Skin of body (tissue), 2 donors: ENCODE data around the gene TBC1D10A. TPM values are rescaled to one million over a fixed set of nuclear protein-coding genes. Genes with fewer than 3 reads are reported as not detected.

Experiments used
- DNase-seq: peaks from one replicate; lab custom pipeline; 2025; lab: John Stamatoyannopoulos, UW
- total RNA-seq: library from RNA; depleted of rRNA; stranded (reverse); fragments of >200 nt; gene quantifications from one replicate; pipeline ENCODE4 v1.2.3, GENCODE V29; 2014

TBC1D10A gene
- total RNA-seq, 1 donor from 2014 or later: 10.8 TPM

DNA sequence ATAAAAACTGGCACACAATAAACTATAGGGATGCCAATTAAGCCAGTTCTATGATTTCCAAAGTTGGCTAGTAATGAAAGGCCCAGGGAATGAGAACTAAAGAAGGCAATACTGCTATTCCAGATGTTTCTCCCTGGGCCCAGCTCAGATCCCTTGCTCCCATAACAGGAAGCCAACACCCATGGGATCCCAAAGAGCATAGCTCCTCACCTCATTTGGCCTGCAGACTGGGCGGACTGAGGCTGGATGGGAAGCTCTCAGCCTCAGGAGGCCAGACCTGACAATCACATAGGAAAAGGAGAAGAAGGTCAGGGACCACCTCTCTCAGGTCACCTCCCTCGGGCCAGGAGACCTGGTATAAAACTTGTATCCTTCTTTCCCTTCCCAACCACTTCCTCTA lies 5.3 kb downstream of the TBC1D10A start:
- DNase-seq: no peak

DNA sequence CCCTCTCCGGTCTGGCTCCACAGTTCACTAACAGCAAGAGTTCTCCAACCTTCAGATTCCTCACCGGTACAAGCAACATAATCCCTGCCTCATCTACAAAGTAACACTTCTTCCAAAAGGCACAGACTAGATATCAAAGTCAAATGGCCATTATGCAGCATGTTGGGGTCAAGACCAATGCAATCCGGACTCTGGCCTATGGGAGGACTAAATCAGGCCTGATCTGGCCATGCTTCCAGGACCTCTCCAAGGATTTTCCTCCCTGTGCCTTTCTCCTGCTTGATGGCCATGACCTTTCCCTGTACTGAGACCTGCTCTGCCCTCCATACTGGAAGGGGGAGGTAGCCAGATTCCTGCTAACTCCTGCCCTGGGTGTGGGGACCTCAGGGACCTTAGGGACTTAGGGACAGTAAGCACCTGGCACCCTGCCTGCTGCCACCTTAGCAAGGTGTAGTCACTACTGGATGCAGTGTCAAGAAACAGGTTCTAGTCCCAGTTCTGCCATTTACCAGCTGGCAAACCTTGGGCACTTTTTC lies 6.7 kb downstream of the TBC1D10A start:
- no peak for DNase-seq

DNA sequence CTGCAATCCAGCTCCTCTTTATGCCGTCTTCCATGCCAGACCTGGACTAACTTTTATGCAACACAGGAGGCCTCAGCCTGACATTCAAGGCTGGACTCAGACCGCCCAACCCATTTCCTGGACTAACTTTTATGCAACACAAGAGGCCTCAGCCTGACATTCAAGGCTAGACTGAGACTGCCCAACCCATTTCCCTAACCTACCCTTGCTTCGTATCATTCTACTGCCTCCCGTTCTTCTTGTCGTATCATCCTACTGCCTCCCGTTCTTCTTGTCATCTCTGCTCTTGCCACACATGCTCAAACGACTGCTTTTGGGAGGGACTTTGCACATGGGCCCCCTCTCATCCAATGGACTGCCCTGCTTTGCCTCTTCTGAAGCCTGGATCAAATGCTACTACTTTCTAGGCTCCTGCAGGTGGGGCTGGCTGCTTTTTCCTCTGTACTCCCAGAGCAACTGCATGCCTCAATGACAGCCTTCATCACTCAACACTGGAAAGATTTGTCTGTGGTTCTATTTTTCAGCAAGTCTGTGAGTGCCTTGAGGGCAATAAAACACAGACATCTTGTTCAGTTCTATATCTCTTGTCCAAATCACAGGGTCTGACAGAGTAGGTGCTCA lies 7.8 kb downstream of the TBC1D10A start:
- DNase-seq: no peak

DNA sequence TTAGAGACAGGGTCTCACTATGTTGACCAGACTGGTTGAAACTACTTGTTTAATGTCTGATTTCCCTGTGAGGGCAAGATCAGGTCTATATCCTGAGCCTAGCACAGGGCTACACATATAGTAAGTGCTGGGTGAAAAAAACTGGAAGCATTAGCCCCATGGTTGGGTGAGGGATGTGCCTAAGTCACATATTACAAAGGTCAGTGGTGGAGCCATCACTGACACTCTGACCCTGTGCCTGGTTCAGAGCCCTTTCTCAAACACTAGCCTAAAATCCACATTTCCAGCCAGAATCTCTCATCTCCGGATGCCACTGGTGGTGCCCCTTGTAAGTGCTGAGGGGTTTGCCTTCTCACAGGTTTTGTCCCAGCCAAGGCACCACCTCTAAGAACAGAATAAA lies 9.0 kb downstream of the TBC1D10A start:
- no peak for DNase-seq

DNA sequence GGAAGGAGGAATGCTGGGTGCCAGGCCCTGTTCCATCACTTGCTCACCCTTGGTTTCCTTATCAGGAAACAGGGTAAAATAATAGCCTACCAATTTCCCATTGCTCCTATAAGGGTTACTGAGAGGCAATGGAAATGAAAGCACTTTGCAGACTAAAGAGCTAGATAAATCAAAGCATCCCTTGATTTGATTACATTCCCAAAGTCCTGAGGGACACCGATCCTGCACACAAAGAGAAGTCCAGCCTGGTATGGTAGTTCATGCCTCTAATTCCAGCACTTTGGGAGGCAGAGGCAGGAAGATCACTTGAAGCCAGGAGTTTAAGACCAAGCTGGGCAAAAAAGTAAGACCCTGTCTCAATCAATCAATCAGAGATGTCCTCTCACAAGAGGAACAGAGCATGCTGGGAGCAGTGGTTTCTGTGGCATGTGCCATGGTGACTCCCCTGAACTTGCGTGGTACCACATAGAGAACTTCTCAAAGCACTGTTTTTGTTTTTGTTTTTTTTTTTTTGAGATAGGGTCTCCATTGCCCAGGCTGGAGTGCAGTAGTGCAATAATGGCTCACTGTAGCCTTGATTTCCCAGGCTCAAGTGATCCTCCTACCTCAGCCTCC lies 10.7 kb downstream of the TBC1D10A start:
- no peak for DNase-seq

DNA sequence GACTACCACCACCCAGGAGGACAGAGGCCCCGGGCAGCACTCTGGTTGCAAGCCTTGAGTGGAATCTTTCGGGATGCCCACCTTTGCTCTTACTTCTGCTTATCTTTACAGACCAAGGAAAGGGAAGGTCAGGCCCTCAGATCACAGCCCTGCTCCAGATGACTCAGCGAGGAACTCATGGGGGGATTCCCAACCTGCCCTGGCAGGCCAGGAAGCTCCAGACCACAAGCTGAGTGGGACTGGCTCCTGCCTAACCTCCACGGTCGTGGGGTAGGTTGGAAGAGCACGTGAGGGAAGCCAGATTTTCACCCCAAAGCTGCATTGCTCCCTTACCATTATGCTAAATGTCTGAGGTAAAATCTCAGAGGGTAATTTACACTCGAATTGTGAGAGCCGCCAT lies 11.8 kb downstream of the TBC1D10A start:
- DNase-seq: no peak

DNA sequence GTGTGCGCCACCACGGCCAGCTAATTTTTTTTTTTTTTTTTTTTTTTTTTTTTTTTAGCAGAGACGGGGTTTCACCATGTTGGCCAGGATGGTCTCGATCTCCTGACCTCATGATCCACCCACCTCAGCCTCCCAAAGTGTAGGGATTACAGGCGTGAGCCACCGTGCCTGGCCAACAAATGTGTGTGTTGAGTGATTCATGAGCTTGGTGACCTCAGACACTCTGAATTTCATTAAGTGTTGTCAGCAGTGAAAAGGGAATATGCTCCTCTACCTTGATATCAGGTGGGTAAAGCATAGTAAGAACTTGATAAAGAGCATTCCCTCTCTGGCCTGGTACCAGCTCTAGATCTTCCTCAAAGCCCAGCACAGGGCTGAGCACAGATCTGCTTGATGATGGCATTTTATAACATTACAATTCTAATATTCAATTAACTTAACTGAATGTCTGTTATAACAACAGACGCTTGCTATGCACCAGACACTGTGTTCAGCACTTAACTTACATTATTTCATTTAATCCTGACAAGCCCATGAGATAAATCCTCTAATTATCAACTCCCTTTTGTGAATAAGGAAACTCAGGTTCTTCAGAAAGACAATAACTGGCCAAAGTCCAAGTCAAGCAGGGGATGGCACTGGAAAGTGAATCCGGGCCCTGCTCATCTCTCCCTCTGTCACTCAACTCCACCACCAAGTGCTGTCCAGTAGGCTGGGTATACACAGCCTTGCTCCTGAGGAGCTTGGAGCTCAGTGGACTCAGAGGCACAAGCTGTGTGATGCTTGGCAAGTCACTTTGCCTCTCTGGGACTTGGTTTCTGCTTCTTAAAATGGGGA lies 13.0 kb downstream of the TBC1D10A start:
- no peak for DNase-seq

DNA sequence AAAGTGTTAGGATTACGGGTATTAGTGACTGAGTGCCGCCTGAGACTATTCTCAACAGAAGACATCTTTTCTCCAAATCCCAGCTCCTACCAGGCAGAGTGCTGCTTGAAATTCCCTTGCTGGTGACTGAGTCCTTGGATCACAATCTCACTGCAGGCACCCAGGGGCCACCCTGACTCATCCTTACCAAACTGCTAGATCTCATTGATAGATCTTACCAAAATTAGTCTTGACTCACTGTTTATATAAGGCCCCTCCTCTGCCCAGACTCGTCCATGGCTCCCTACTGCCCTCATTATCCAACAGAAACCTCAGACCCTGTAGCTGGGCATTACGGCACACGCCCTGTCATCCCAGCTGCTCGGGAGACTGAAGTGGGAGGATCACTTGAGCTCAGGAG lies 14.7 kb downstream of the TBC1D10A start:
- DNase-seq: no peak

DNA sequence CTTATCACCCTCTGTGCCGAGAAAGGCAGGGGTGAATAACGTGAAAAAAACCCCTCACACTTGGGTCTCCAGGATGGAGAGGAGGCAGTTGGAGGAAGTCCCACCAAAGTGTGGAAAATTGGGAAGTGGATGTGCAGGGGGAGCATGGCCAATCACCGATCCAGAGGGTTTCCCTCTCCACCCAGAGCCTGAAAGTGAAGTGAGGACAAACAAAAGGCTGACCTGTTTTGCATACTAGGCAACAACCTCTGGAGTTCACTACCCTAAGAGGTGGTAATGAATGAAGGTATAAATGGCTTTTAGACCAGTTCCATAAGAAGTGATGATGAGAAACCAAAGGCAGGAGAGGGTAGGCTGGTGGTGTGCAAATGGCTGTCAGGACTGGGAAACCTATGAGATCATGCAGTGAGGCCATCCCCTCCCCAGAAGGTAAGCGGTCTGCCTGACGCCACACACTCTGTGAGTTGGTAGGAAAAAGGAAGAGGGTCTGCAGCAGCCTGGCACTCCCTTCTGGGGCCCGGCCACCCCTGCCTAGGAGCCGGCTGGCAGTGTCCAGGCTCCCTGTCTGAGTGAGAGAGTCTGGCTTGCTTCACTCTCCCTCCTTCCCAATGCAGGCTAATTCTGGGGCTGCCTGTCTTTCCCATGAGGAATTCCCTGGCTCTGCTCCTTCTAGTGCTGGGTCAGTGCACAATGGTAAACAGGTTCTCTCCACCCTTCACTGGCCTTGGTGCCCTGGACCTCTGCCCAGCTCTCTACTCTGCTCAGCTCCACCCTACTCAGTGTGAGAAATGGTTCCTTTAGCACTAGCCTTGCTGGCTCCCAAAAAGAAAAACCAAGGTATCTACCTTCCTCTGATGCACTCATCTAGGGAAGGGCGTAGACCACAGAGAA lies 15.6 kb downstream of the TBC1D10A start:
- no peak for DNase-seq

DNA sequence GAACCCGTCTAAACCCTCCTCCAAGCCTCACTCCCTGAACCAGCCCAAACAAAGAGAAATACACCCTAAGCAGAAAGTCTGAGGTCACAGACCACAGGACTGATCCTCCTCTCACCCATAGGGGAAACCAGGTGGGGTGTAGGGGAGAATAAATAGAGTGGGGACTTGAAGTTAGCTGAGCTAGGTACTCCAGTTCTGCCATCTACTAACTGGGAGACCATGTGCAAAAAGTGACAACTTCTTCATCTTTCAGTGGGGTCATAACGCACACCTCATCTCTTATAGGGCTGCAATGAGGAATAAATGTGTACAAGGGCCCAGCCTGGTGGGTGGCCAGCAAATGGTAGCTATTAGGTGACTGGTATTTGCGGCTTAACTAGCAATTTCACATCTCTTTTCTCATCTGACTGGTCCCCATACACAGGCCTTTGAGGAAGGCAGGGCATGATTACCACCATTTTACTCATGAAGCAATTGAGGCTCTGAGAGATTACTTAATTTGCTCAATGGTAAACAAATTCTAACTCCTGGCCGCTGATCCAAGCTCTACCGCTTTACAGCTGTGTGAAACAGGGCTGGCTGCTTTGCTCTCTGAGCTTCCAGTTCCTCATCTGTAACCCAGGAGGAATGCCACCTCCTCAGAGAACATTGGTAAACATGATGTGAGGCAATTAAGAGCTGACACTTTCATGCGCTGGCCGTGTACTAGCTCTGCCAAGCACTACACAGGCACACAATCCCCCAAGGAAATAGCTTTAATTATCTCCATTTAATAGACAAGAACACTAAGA lies 16.6 kb downstream of the TBC1D10A start:
- DNase-seq: peak; percentile 18

DNA sequence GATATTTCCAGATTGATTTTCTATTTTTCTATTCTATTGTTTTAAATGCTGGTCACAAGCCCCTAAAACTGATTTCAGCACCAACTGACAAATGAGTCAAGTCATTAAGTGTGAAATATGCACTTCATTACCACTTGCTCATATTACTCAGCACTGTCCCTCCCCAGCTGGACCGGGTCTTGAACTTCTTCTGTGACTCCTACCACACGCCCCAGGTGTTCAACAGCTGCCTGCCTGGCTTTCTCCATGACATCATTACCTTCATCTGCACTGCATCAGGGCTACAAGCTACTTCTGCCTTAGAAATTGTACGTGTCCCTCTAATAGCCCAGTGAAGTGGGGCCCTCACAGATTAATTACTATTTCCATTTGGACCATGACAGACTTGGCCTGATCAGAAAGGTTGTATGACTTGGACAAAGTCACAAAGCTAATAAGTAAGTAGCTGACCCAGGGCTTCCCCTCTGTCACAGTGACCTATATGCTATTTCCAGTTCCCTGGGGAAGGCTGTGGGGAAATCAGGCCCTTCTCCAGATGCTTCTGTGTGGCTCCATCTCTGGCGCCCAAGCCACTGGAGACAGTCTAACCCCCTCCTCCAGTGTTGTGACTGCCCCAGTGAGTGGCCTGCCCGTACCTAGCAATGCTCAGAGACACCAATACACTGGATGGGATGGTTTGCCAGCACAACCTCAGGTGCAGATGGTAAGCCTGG lies 18.1 kb downstream of the TBC1D10A start:
- peak; percentile 23 for DNase-seq

DNA sequence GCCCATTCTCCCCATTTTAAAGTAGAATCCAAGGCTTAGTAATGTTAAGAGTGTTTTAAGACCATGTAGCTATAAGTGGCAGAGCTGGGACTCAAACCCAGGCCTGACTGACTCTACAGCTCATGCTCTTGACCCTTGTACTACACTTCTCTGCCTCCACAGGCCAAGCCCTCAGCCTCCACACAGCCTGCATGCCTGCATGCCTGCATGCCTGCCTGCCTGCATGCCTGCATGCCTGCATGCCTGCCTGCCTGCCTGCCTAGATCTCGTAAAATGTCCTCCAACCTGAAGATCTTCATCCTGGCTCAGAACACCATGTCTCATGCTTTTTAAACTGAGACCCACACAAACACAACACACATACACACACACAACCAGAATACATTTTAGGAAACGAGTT lies 18.6 kb downstream of the TBC1D10A start:
- DNase-seq: no peak

DNA sequence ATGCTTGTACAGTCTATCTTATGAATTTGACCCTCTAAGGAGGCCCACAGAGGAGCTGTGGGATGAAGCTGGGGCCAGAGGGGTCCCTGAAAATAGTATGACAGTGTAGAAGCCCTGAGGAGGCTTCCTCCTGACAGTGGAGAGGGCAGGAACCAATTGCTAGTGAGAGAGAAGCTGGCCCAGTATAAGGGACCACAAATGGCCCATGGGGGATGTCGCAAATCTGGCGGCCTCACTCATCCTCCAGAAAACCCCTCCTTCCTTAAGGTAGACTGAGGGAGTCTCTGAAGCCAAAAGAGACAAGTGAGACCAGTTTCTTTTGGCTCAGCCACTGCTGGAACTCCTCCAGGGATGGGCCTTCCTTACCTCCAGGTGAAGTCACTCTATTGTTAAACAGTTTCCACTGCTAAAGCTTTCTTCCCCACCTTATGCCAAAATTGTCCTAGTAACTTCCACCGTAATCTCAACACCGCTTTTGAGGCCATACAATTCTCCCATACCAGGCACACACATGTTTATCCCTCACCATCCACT lies 19.6 kb downstream of the TBC1D10A start:
- DNase-seq: no peak

DNA sequence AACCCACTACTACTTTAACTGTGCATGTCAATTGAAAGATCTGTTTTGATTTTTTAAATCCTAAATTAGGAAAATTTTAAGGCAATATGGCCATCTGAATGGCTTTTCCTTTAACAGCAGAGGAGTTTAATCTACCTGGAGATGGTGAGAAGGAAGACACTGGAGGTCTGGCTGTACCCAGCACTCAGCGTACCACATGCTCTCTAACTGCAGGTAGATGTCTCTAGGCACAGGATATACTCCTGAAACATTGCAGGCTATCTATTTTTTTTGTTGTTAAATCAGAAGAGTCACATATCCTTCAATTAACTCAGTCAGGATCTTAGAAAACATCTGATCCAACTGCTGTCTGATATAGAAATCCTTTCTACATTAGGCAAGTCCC lies 20.1 kb downstream of the TBC1D10A start:
- no peak for DNase-seq

DNA sequence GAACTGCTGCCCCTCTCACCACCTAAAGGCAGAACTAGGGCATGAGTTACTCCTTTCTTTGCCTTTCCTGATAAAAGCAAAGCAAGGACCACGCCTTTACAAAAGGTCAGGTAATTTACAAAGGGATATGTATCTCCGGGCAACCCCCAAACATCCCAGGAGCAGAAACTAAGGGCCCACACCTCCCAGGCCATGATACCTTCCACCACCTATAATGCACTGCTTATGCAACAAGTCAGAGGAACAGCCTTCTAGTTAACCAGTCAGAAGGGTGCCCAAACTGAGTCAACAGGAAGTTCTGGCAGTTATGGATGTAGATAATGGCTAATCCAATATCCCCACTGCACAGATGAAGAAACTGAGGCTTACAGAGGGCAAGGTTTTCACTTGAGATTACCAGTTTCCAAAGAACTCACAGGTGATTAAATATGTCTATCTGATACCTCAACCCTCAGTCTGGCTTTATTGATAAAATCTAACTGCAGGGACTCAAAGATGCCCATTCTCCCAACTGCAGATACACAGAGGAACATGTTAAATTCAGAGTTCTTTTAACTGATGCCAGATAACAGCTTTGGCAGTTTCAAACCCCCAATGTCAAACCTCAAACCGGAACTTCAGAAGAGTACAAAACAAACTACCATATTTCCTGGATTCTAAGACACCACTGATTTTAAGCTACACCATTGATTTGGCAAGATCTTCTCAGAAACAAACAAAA lies 20.7 kb downstream of the TBC1D10A start:
- no peak for DNase-seq

DNA sequence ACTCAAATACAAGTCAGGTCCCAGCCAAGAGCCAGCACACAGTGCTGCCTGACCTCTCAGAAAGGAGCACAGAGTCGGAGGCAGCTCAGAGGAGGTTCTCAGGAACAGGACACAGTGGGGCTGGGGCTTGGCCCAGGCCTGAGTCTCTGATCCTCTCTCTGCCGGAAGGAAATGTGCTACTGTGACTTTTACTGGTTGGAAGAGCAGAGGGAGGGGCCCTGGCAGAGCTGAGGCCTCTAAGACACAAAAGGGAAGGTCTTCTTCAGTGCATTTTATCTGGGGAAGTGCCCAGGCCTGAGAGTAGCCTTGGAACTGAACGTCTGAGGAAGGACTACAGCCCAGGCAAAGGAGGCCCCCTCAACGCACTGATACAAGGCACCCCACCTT lies 21.2 kb downstream of the TBC1D10A start:
- peak; percentile 31 for DNase-seq

DNA sequence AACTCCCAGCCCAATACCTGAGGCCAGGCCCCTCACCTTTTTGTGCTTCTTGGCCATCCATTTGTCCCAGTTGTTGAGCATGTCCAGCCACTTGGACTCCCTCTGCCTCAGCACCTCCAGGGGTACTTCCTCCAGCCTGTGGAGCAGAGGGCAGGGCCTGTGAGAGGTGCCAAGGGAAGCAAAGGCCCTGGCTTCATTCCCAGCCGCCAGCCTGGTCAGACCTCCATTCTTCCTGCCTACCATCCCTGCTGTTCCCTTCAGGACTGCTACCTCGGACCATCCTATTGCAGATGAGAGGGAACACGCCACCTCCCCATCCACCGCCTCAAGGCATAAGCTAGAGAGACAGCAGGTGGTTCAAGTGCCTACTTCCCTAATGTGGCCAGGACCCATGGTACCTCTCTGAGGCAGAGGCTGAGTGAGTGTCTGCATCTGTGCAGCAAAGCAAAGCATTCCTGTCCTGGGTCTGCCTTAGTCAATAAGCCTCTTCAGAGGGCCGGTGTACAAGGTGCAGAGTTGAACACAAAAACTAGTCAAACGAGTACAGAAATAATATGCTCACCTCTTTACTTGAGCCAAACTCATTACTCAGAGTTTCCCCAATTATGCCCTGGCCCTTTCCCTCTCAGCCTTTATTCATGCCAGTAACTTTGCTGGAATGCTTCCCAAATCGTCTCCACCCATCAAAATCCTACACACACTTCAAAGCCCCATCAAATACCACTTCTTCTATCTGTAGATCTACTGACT lies 22.1 kb downstream of the TBC1D10A start:
- DNase-seq: no peak

DNA sequence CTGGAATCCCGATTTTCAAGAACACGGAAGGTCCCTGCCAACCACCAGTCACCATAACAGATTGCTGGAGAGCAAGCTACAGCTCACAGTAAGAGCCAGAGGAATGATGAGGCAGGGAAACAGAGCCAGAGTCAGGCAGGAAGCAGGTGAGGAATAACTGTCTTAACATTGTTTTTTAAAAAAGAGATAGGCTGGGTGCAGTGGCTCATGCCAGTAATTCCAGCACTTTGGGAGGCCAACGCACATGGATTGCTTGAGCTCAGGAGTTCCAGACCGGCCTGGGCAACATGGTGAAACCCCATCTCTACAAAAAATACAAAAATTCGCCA lies 24.0 kb downstream of the TBC1D10A start:
- no peak for DNase-seq
